Measurements from ENCODE around the gene PHACTR4. TPM values are rescaled to one million over a fixed set of nuclear protein-coding genes. Genes with fewer than 3 reads are reported as not detected.

The PHACTR4 gene
- total RNA-seq, 1 experiment from 2014 or later: 6.9 TPM

Other genes starting within 250 kb of the PHACTR4 start
- gene PTAFR, start 193.1 kb upstream of the PHACTR4 start, total RNA-seq (2014; rRNA removed; shearing (Covaris generic); ENCODE audit: low replicate concordance): 0.49 TPM in 1 of 2 replicates, not detected in the other
- gene DNAJC8, start 136.7 kb upstream of the PHACTR4 start, total RNA-seq (2014; rRNA removed; shearing (Covaris generic); ENCODE audit: low replicate concordance): 115 and 155 TPM in 2 replicates
- gene ATP5IF1, start 133.6 kb upstream of the PHACTR4 start, total RNA-seq (2014; rRNA removed; shearing (Covaris generic); ENCODE audit: low replicate concordance): 56.3 and 244 TPM in 2 replicates
- gene SESN2, start 110.2 kb upstream of the PHACTR4 start, total RNA-seq (2014; rRNA removed; shearing (Covaris generic); ENCODE audit: low replicate concordance): 13.4 and 19.0 TPM in 2 replicates
- gene MED18, start 40.7 kb upstream of the PHACTR4 start, total RNA-seq (2014; rRNA removed; shearing (Covaris generic); ENCODE audit: low replicate concordance): 21.1 and 30.0 TPM in 2 replicates
- 116 and 153 TPM in 2 replicates for gene RCC1, start 136.3 kb downstream of the PHACTR4 start, total RNA-seq (2014; rRNA removed; shearing (Covaris generic); ENCODE audit: low replicate concordance)
- gene TRNAU1AP, start 183.3 kb downstream of the PHACTR4 start, total RNA-seq (2014; rRNA removed; shearing (Covaris generic); ENCODE audit: low replicate concordance): 9.7 and 11.2 TPM in 2 replicates
- gene RAB42, start 222.5 kb downstream of the PHACTR4 start, total RNA-seq (2014; rRNA removed; shearing (Covaris generic); ENCODE audit: low replicate concordance): 12.5 and 14.1 TPM in 2 replicates

Measured in MG63 (cell line).